ENCODE data around the gene PRDM8.

Gene PRDM8

DNA sequence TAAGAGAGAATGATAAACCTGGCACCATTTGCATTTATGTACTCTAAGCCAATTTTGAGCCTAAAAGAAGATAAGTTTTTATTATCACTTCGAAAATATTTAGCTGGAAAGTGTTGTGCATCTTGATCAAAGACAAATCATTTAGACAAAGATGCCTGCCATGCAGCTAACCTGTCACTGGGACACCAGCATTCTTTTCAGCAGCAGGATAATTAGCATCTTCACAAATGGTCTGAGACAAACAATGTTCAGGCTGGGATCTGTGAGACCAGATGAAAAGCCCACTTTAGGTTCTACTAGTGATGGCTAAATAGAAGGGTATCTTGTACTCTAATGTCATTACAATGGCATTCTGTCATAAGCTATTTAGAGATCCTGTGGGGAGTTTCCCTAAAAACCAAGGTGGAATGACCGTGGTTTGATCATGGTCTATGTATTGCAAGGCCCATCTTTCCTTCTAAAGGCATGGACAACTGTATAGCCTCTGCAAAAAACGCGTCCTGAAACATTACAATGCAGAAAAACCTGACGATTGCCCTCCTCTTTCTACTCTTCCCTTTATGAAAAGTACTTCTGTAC, 7.2 kb downstream of the PRDM8 start:
- H3K27ac ChIP-seq (ENCODE audit: extremely low read depth, low read depth, low read length) = no peak overlapping the region
- H3K4me1 ChIP-seq (ENCODE audit: control insufficient read depth, insufficient read depth, low read length) = no peaks in the 10 kb centered on the region
- peaks cover 4 to 8% of the 10 kb centered on the region in 2 experiments; a peak in 1 of 3 replicates for H3K36me3 ChIP-seq (ENCODE audit: control insufficient read depth in 2 of 2, insufficient read depth in 1 of 2, low read length in 2 of 2)
- POLR2A ChIA-PET = no interaction called here
- no peak for TF ChIP-seq SP3 (tag by site-specific recombination; IDR thresholded peaks at IDR 0.05)
- TF ChIP-seq, protein P1, sequence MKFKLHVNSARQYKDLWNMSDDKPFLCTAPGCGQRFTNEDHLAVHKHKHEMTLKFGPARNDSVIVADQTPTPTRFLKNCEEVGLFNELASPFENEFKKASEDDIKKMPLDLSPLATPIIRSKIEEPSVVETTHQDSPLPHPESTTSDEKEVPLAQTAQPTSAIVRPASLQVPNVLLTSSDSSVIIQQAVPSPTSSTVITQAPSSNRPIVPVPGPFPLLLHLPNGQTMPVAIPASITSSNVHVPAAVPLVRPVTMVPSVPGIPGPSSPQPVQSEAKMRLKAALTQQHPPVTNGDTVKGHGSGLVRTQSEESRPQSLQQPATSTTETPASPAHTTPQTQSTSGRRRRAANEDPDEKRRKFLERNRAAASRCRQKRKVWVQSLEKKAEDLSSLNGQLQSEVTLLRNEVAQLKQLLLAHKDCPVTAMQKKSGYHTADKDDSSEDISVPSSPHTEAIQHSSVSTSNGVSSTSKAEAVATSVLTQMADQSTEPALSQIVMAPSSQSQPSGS (tag by site-specific recombination; IDR thresholded peaks at IDR 0.05; ENCODE audit: low read depth) = no peak
- TF ChIP-seq REPIN1 (tag by site-specific recombination; IDR thresholded peaks at IDR 0.05; ENCODE audit: low read depth) = no peak
- TF ChIP-seq ZNF830 (tag by site-specific recombination; IDR thresholded peaks at IDR 0.05; ENCODE audit: low read depth) = no peak
- no peak for TF ChIP-seq MYNN (tag by site-specific recombination; IDR thresholded peaks at IDR 0.05; ENCODE audit: borderline replicate concordance)
- TF ChIP-seq, protein P2, sequence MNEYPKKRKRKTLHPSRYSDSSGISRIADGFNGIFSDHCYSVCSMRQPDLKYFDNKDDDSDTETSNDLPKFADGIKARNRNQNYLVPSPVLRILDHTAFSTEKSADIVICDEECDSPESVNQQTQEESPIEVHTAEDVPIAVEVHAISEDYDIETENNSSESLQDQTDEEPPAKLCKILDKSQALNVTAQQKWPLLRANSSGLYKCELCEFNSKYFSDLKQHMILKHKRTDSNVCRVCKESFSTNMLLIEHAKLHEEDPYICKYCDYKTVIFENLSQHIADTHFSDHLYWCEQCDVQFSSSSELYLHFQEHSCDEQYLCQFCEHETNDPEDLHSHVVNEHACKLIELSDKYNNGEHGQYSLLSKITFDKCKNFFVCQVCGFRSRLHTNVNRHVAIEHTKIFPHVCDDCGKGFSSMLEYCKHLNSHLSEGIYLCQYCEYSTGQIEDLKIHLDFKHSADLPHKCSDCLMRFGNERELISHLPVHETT (tag by site-specific recombination; IDR thresholded peaks at IDR 0.05) = no peak
- no peak for TF ChIP-seq ZNF416 (tag by site-specific recombination; IDR thresholded peaks at IDR 0.05)
- no peak for TF ChIP-seq GLI2 (tag by site-specific recombination; IDR thresholded peaks at IDR 0.05; ENCODE audit: borderline replicate concordance, low read depth)
- no peak for TF ChIP-seq ZBTB1 (tag by site-specific recombination; IDR thresholded peaks at IDR 0.05)
- TF ChIP-seq, protein P3, sequence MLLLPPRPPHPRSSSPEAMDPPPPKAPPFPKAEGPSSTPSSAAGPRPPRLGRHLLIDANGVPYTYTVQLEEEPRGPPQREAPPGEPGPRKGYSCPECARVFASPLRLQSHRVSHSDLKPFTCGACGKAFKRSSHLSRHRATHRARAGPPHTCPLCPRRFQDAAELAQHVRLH (tag by site-specific recombination; IDR thresholded peaks at IDR 0.05) = no peak
- H3K9me3 ChIP-seq (ENCODE audit: control insufficient read depth, insufficient read depth, low read depth, low read length) = no peaks in the 10 kb centered on the region
- H3K4me3 ChIP-seq (ENCODE audit: low read depth, low read length) = no peak overlapping the region
- CTCF ChIA-PET = interaction anchor here (0.6 kb wide), 1 partner anchor 9 kb away, joined by 4 read pairs; no protein-coding TSS in a partner anchor

DNA sequence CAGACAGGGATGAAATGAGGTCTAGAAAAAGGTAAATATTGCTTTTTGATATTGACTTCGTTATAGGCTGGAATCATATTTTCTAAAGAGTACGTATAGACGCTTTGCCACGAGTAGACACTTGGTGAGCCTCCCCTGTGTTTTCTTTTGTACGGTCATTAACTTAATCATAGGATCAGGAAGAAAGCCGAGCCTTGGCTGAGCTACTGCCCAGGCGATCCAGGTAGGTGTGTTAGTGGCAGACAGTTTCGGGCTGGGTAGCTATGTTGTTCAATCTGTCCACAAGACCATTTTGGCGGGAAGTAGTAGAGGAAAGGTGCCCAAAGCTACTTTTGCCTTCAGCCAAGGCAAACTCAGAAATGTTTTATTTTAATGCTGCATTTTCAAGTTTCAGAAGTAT, 8.8 kb downstream of the PRDM8 start:
- H3K4me3 ChIP-seq (ENCODE audit: low read depth, low read length) = no peak overlapping the region
- H3K36me3 ChIP-seq (ENCODE audit: control insufficient read depth in 2 of 2, insufficient read depth in 1 of 2, low read length in 2 of 2) = peaks cover 4 to 8% of the 10 kb centered on the region in 2 experiments; a peak in 1 of 3 replicates
- no peak overlapping the region for H3K27ac ChIP-seq (ENCODE audit: extremely low read depth, low read depth, low read length)
- CTCF ChIA-PET = interaction anchor here (0.6 to 0.9 kb wide), 2 partner anchors 10 to 21 kb away, joined by 3 read pairs; no protein-coding TSS in a partner anchor
- POLR2A ChIA-PET = no interaction called here
- H3K4me1 ChIP-seq (ENCODE audit: control insufficient read depth, insufficient read depth, low read length) = no peaks in the 10 kb centered on the region
- no peaks in the 10 kb centered on the region for H3K9me3 ChIP-seq (ENCODE audit: control insufficient read depth, insufficient read depth, low read depth, low read length)
- TF ChIP-seq ZNF610 (tag by site-specific recombination; IDR thresholded peaks at IDR 0.05; ENCODE audit: borderline replicate concordance) = no peak
- no peak for TF ChIP-seq ZNF623 (tag by site-specific recombination; IDR thresholded peaks at IDR 0.05)
- TF ChIP-seq, protein P1 (tag by site-specific recombination; IDR thresholded peaks at IDR 0.05; ENCODE audit: low read depth) = no peak
- no peak for TF ChIP-seq ZNF654 (tag by site-specific recombination; IDR thresholded peaks at IDR 0.05; ENCODE audit: low read depth)
- TF ChIP-seq ZNF558 (tag by site-specific recombination; IDR thresholded peaks at IDR 0.05) = no peak
- TF ChIP-seq ZNF132 (tag by site-specific recombination; IDR thresholded peaks at IDR 0.05; ENCODE audit: borderline replicate concordance) = no peak
- TF ChIP-seq, protein P4, sequence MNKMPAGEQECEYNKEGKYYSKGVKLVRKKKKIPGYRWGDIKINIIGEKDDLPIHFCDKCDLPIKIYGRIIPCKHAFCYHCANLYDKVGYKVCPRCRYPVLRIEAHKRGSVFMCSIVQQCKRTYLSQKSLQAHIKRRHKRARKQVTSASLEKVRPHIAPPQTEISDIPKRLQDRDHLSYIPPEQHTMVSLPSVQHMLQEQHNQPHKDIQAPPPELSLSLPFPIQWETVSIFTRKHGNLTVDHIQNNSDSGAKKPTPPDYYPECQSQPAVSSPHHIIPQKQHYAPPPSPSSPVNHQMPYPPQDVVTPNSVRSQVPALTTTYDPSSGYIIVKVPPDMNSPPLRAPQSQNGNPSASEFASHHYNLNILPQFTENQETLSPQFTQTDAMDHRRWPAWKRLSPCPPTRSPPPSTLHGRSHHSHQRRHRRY (tag by site-specific recombination; IDR thresholded peaks at IDR 0.05) = no peak
- TF ChIP-seq ZNF747 (tag by site-specific recombination; IDR thresholded peaks at IDR 0.05) = no peak
- no peak for TF ChIP-seq YY1 (tag by site-specific recombination; IDR thresholded peaks at IDR 0.05)
- TF ChIP-seq, protein P5, sequence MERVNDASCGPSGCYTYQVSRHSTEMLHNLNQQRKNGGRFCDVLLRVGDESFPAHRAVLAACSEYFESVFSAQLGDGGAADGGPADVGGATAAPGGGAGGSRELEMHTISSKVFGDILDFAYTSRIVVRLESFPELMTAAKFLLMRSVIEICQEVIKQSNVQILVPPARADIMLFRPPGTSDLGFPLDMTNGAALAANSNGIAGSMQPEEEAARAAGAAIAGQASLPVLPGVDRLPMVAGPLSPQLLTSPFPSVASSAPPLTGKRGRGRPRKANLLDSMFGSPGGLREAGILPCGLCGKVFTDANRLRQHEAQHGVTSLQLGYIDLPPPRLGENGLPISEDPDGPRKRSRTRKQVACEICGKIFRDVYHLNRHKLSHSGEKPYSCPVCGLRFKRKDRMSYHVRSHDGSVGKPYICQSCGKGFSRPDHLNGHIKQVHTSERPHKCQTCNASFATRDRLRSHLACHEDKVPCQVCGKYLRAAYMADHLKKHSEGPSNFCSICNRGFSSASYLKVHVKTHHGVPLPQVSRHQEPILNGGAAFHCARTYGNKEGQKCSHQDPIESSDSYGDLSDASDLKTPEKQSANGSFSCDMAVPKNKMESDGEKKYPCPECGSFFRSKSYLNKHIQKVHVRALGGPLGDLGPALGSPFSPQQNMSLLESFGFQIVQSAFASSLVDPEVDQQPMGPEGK (tag by site-specific recombination; IDR thresholded peaks at IDR 0.05) = no peak
- TF ChIP-seq ZNF266 (tag by site-specific recombination; IDR thresholded peaks at IDR 0.05; ENCODE audit: low read depth) = no peak
- TF ChIP-seq REPIN1 (tag by site-specific recombination; IDR thresholded peaks at IDR 0.05; ENCODE audit: low read depth) = no peak
- TF ChIP-seq, protein P6, sequence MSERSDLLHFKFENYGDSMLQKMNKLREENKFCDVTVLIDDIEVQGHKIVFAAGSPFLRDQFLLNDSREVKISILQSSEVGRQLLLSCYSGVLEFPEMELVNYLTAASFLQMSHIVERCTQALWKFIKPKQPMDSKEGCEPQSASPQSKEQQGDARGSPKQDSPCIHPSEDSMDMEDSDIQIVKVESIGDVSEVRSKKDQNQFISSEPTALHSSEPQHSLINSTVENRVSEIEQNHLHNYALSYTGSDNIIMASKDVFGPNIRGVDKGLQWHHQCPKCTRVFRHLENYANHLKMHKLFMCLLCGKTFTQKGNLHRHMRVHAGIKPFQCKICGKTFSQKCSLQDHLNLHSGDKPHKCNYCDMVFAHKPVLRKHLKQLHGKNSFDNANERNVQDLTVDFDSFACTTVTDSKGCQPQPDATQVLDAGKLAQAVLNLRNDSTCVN (tag by site-specific recombination; optimal IDR thresholded peaks at IDR 0.05) = no peak
- TF ChIP-seq SETDB1 (IDR thresholded peaks at IDR 0.05; ENCODE audit: insufficient read length, low read length) = no peak
- no peak for TF ChIP-seq ZNF792 (tag by site-specific recombination; IDR thresholded peaks at IDR 0.05)
